MM.1S (cell line): ENCODE results near the gene NLRP3.

Experiments
- DNase-seq: peaks from one replicate; pipeline ENCODE4 v3.0.0-alpha.2; 2015
- H2AFZ ChIP-seq: fragments of 300-600 bp; sonication (generic); 2 replicates; pipeline ENCODE4 v1.6.0; 2016; ENCODE audit warnings: antibody characterized with exemption, low read length
- H3F3A ChIP-seq: fragments of 300-600 bp; sonication (generic); 2 replicates; pipeline ENCODE4 v1.6.1; 2016; ENCODE audit warnings: mild to moderate bottlenecking, antibody characterized with exemption, low read length, moderate library complexity, mixed read lengths; ENCODE audit not compliant: insufficient read depth
- H3K27ac ChIP-seq: fragments of 300-600 bp; sonication (generic); 2 replicates; pipeline ENCODE4 v1.5.1; 2016; ENCODE audit warnings: mild to moderate bottlenecking, low read length
- H3K27me3 ChIP-seq: fragments of 300-600 bp; sonication (generic); replicated peaks from 2 replicates; pipeline ENCODE4 v1.6.0; 2016; ENCODE audit warnings: low read length; ENCODE audit not compliant: insufficient read depth
- H3K36me3 ChIP-seq: fragments of 300-600 bp; sonication (generic); replicated peaks from 2 replicates; pipeline ENCODE4 v1.6.1; 2016; ENCODE audit warnings: mild to moderate bottlenecking, low read length, mixed read lengths; ENCODE audit not compliant: insufficient read depth
- H3K4me1 ChIP-seq: fragments of 300-600 bp; sonication (generic); 2 replicates; pipeline ENCODE4 v1.6.1; 2016; ENCODE audit warnings: low read length, mixed read lengths
- H3K4me2 ChIP-seq: fragments of 300-600 bp; sonication (generic); 2 replicates; pipeline ENCODE4 v1.6.0; 2016; ENCODE audit warnings: low read depth, low read length
- H3K4me3 ChIP-seq: fragments of 300-600 bp; sonication (generic); 2 replicates; pipeline ENCODE4 v1.5.1; 2016; ENCODE audit warnings: low read length, mixed read lengths
- H3K79me2 ChIP-seq: fragments of 300-600 bp; sonication (generic); 2 replicates; pipeline ENCODE4 v1.6.1; 2016; ENCODE audit warnings: mixed run types, low read length, mixed read lengths
- H3K9ac ChIP-seq: fragments of 300-600 bp; sonication (generic); 2 replicates; pipeline ENCODE4 v1.6.1; 2016; ENCODE audit warnings: low read length, mixed read lengths
- H3K9me2 ChIP-seq: fragments of 300-600 bp; sonication (generic); replicated peaks from 2 replicates; pipeline ENCODE4 v1.6.1; 2016; ENCODE audit warnings: mild to moderate bottlenecking, low read length, mixed read lengths; ENCODE audit not compliant: insufficient read depth
- H3K9me3 ChIP-seq: fragments of 300-600 bp; sonication (generic); replicated peaks from 2 replicates; pipeline ENCODE4 v1.6.1; 2016; ENCODE audit warnings: mild to moderate bottlenecking, low read length, mixed read lengths; ENCODE audit not compliant: insufficient read depth
- H4K20me1 ChIP-seq: fragments of 300-600 bp; sonication (generic); 2 replicates; pipeline ENCODE4 v1.6.1; 2016; ENCODE audit warnings: mild to moderate bottlenecking, low read length, moderate library complexity, mixed read lengths; ENCODE audit not compliant: insufficient read depth
- CTCF ChIP-seq: fragments of 300-600 bp; sonication (generic); IDR thresholded peaks from 2 replicates; pipeline ENCODE4 v1.5.1; 2016; ENCODE audit warnings: antibody characterized with exemption, low read length, mixed read lengths
- EZH2 ChIP-seq: fragments of 300-600 bp; sonication (generic); optimal IDR thresholded peaks from 2 replicates; pipeline ENCODE3; 2017; ENCODE audit warnings: low read depth, mild to moderate bottlenecking, antibody characterized with exemption, low read length, mixed read lengths
- EZH2phosphoT487 ChIP-seq: fragments of 300-600 bp; sonication (generic); IDR thresholded peaks from 2 replicates; pipeline ENCODE4 v1.6.1; 2018; ENCODE audit warnings: antibody characterized with exemption, low read length

NLRP3 gene

GRCh38 chr1:247447162-247447909, 31.4 kb downstream of the NLRP3 start:
- Histone ChIP-seq H3K36me3 (no peaks in the 10 kb centered on the region), H3F3A (no peaks in the 10 kb centered on the region), H3K4me1 (no peaks in the 10 kb centered on the region), H3K27me3 (no peaks in the 10 kb centered on the region), H3K9me3 (no peaks in the 10 kb centered on the region), H4K20me1 (no peaks in the 10 kb centered on the region), H3K4me2 (no peak overlapping the region), H3K4me3 (no peak overlapping the region), H2AFZ (no peak overlapping the region), H3K79me2 (no peaks in the 10 kb centered on the region), H3K9me2 (no peaks in the 10 kb centered on the region), H3K9ac (no peak overlapping the region), H3K27ac (no peak overlapping the region)
- no peak for DNase-seq
- TF ChIP-seq EZH2phosphoT487 (no peak), CTCF (no peak), EZH2 (no peak)

- H3K27ac ChIP-seq, result no peak overlapping the region
- no peak for DNase-seq
- H3F3A ChIP-seq, result no peaks in the 10 kb centered on the region
- H4K20me1 ChIP-seq, result no peaks in the 10 kb centered on the region
- no peaks in the 10 kb centered on the region for H3K4me1 ChIP-seq
- H3K4me3 ChIP-seq, result no peak overlapping the region
- no peaks in the 10 kb centered on the region for H3K27me3 ChIP-seq
- no peaks in the 10 kb centered on the region for H3K36me3 ChIP-seq
- no peak overlapping the region for H2AFZ ChIP-seq
- H3K4me2 ChIP-seq, result no peak overlapping the region
- no peaks in the 10 kb centered on the region for H3K9me3 ChIP-seq
- H3K9ac ChIP-seq, result no peak overlapping the region
- no peaks in the 10 kb centered on the region for H3K9me2 ChIP-seq
- no peaks in the 10 kb centered on the region for H3K79me2 ChIP-seq
- TF ChIP-seq EZH2 (no peak), CTCF (no peak), EZH2phosphoT487 (no peak)
Observed at GRCh38 chr1:247448107-247448791, 32.3 kb downstream of the NLRP3 start.

GRCh38 chr1:247451388-247452010, 35.5 kb downstream of the NLRP3 start:
- Histone ChIP-seq H3K9ac (no peak overlapping the region), H3K4me3 (no peak overlapping the region), H3K4me2 (no peak overlapping the region), H3K9me3 (no peaks in the 10 kb centered on the region), H3K27ac (no peak overlapping the region), H3K79me2 (no peaks in the 10 kb centered on the region), H3F3A (no peaks in the 10 kb centered on the region), H4K20me1 (no peaks in the 10 kb centered on the region), H3K9me2 (no peaks in the 10 kb centered on the region), H3K27me3 (no peaks in the 10 kb centered on the region), H2AFZ (no peak overlapping the region), H3K4me1 (no peaks in the 10 kb centered on the region), H3K36me3 (no peaks in the 10 kb centered on the region)
- no peak for TF ChIP-seq CTCF
- no peak for TF ChIP-seq EZH2
- TF ChIP-seq EZH2phosphoT487, result no peak
- no peak for DNase-seq
